Neural crest cell (in vitro differentiated cells): Measurements from ENCODE around the gene FRMD8. TPM values are rescaled to one million over a fixed set of nuclear protein-coding genes. Genes with fewer than 3 reads are reported as not detected.

Experiments used
- DNase-seq: peaks from one replicate; pipeline ENCODE4 v3.0.0; 2021; ENCODE audit warnings: low read depth, mixed read lengths, low spot score
- H3K27ac Mint-ChIP-seq: one replicate; pipeline ENCODE4 v1.8.0; 2021; ENCODE audit warnings: mild to moderate bottlenecking, mixed read lengths; ENCODE audit not compliant: unreplicated experiment
- H3K27me3 Mint-ChIP-seq: 2 replicates; pipeline ENCODE4 v1.8.0; 2021; ENCODE audit warnings: low read depth, mild to moderate bottlenecking, mixed read lengths
- H3K36me3 Mint-ChIP-seq: 2 replicates; pipeline ENCODE4 v1.8.0; 2021; ENCODE audit warnings: low read depth, mild to moderate bottlenecking, mixed read lengths
- H3K4me1 Mint-ChIP-seq: 2 replicates; pipeline ENCODE4 v1.8.0; 2021; ENCODE audit warnings: mixed read lengths
- H3K4me3 Mint-ChIP-seq: one replicate; pipeline ENCODE4 v1.8.0; 2021; ENCODE audit warnings: mild to moderate bottlenecking, mixed read lengths
- H3K9me3 Mint-ChIP-seq: 2 replicates; pipeline ENCODE4 v1.8.0; 2021; ENCODE audit warnings: mixed read lengths
- total RNA-seq: library from RNA; stranded (reverse); gene quantifications from 2 replicates; pipeline ENCODE4 v1.2.1, GENCODE V29; 2021
- TF ChIP-seq, protein P1 (sequence below): fragments of 200-600 bp; sonication (generic); conservative IDR thresholded peaks from 2 replicates; pipeline ENCODE4 v1.5.0; 2021; ENCODE audit warnings: antibody characterized with exemption, mild to moderate bottlenecking

FRMD8 gene
- total RNA-seq, 1 donor from 2014 or later = 29.0 TPM

DNA sequence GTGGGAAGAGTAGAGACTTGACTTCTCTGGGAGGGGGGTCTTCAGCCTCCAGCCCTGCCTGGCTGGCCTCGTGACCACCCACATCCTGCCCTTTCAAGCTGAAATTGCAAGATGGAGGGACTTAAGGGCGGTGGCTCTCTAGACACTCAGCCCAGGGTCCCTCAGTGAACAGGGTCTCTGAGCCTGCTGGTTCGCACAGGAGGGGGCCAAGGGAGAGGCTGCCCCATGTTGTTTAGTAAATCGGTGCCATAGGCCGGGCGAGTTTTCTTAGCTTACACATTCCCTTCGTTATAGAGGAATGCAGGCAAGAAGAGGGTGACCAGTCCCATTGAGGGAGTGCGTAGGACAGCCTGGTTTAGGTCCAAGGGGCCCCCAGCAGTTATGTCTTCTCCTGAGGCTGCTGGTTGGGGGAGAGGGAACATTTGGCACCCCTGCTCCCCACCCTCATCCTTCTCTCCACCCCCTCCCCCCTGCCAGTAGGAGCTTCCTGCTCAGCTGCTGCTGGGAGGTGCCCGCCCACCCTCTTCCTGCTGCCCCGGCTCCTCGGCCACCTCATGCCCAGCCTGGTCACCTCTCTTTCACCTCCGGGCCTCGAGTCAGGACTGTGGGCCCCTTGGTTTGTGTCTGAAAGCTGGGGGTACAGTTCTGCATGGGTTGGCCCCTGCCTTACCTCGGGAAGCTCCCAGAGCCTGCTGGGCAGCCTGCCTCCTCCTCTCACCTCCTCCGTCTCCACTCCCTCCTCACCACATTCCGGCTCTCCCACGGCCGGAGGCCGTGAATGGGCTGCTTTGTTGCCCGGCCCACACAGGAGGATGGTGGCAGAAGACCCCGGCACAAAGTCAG, 3.9 kb downstream of the FRMD8 start:
- no peaks in the 10 kb centered on the region for H3K9me3 Mint-ChIP-seq
- TF ChIP-seq, protein P1, sequence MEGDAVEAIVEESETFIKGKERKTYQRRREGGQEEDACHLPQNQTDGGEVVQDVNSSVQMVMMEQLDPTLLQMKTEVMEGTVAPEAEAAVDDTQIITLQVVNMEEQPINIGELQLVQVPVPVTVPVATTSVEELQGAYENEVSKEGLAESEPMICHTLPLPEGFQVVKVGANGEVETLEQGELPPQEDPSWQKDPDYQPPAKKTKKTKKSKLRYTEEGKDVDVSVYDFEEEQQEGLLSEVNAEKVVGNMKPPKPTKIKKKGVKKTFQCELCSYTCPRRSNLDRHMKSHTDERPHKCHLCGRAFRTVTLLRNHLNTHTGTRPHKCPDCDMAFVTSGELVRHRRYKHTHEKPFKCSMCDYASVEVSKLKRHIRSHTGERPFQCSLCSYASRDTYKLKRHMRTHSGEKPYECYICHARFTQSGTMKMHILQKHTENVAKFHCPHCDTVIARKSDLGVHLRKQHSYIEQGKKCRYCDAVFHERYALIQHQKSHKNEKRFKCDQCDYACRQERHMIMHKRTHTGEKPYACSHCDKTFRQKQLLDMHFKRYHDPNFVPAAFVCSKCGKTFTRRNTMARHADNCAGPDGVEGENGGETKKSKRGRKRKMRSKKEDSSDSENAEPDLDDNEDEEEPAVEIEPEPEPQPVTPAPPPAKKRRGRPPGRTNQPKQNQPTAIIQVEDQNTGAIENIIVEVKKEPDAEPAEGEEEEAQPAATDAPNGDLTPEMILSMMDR = no peak
- H3K4me3 Mint-ChIP-seq = peak overlapping the region; percentile 72
- DNase-seq = peak; percentile 30
- peak overlapping the region; percentile 50 for H3K27ac Mint-ChIP-seq
- peaks cover 37% of the 10 kb centered on the region for H3K4me1 Mint-ChIP-seq
- no peaks in the 10 kb centered on the region for H3K27me3 Mint-ChIP-seq
- H3K36me3 Mint-ChIP-seq = no peaks in the 10 kb centered on the region

DNA sequence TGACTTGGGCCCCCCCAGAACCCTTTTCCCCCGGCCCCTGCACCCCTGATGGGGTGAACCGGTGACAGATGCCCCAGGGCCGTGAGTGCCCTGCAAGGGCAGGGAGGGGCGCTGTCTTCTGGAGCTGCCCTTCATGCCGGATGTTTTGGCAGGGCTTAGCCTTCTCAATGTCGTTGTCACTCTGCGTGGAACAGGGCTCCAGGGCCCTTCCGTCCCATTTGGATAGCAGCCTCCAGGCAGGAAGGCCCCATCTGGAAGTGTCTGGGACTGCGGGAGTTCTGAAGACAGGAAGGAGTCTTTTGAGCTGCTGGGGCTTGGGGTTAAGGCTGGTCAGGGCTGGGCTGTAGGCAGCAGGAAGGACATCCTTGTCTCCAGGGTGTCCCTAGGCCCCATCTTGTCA, 4.6 kb downstream of the FRMD8 start:
- H3K9me3 Mint-ChIP-seq = no peaks in the 10 kb centered on the region
- H3K4me1 Mint-ChIP-seq = peaks cover 37% of the 10 kb centered on the region
- H3K27ac Mint-ChIP-seq = no peak overlapping the region
- H3K4me3 Mint-ChIP-seq = peak overlapping the region; percentile 72
- peak; percentile 19 for DNase-seq
- no peaks in the 10 kb centered on the region for H3K27me3 Mint-ChIP-seq
- H3K36me3 Mint-ChIP-seq = no peaks in the 10 kb centered on the region
- TF ChIP-seq, protein P1 = no peak

DNA sequence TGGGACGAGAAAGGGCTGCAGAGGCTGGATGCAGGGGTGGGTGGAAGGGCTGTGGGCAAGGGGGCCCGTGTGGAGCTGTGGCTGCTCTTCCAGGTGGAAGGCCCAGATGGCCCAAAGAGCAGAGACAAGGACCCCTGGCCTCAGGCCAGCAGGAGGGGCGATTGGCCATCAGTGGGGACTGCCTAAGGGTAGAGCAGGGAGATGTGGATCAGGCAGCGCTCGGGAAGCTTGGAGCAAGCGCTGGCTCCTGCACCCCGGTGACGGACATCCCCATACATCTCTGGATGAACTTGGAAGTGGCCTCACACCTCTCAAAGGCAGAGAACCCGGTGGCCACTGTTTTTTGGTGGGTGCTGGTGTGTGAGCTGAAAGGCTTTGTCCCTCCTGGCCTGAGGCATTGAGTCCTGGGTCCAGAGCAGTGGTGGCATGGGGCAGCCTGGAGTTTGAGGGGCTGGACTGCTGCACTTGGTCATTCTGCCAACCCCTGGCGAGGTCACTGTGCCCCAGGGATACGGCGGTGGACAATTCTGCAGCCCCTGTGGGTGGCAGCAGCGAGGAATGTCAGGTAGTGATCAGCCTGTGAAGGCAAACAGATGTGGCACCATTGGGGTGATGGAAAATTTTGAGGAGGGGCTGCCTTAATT, 5.9 kb downstream of the FRMD8 start:
- H3K9me3 Mint-ChIP-seq = no peaks in the 10 kb centered on the region
- H3K4me3 Mint-ChIP-seq = no peak overlapping the region
- H3K4me1 Mint-ChIP-seq = peaks cover 32% of the 10 kb centered on the region
- no peak overlapping the region for H3K27ac Mint-ChIP-seq
- no peak for DNase-seq
- H3K27me3 Mint-ChIP-seq = no peaks in the 10 kb centered on the region
- TF ChIP-seq, protein P1 = no peak
- H3K36me3 Mint-ChIP-seq = peaks cover 2% of the 10 kb centered on the region

DNA sequence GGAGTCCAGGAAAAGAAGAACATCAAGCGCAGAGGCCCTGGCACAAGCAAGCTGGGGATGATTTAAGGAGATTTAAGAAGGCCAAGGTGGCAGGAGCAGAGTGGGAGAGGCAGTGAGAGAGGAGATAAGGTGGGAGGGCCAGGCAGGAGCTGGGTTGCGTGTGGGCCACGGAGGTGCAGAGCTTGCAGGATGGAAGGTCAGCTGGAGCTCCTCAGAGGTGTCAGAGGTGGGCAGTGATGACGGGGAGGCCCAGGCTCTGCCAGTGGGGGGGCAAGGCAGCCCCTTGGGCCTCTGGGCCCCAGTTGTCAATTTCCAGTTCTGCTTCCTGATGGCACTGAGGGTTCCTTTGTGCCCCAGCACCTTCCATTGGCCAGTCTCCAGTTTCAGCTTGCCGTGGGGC, 6.5 kb downstream of the FRMD8 start:
- H3K27me3 Mint-ChIP-seq = no peaks in the 10 kb centered on the region
- no peak for DNase-seq
- no peak overlapping the region for H3K27ac Mint-ChIP-seq
- H3K9me3 Mint-ChIP-seq = no peaks in the 10 kb centered on the region
- peaks cover 32% of the 10 kb centered on the region for H3K4me1 Mint-ChIP-seq
- no peak overlapping the region for H3K4me3 Mint-ChIP-seq
- TF ChIP-seq, protein P1 = no peak
- peaks cover 3% of the 10 kb centered on the region for H3K36me3 Mint-ChIP-seq

DNA sequence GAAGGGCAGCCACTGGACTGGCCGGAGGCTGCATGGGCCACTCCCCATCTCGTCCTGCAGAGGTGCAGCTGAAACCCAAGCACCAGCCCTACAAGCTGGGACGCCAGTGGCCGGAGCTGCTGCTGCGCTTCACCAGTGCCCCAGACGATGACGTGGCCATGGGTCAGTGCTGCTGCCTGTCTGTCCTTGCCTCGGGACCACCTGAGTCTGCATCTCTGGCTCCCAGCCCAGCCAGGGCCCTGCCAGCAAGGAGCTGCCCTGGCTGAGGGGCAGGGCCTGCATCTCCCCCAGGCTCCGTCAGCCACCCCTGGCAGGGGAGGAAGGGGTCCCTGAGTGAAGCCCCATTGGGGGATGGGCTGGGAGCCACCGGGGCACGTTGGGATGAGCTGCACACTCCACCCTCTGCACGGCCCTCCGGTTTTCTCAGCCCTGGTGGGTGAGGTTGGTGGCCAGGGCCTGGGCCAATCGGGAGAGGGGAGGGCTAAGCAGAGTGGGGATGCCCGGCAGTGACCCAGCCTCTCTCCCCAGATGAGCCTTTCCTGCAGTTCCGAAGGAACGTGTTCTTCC, 7.2 kb downstream of the FRMD8 start:
- peaks cover 3% of the 10 kb centered on the region for H3K36me3 Mint-ChIP-seq
- no peak for DNase-seq

More for the DNA sequence above, 7.2 kb downstream of the FRMD8 start:
- Mint-ChIP-seq H3K27me3 (no peaks in the 10 kb centered on the region), H3K27ac (no peak overlapping the region), H3K9me3 (no peaks in the 10 kb centered on the region), H3K4me3 (no peak overlapping the region), H3K4me1 (peaks cover 28% of the 10 kb centered on the region)
- TF ChIP-seq, protein P1 = no peak
